PC-3 (cell line): ENCODE results near the gene MRTFA.

ENCODE experiments used
- EZH2 ChIP-seq: fragments of 300-600 bp; sonication (generic); IDR thresholded peaks from one replicate; pipeline ENCODE4 v1.6.1; 2017; ENCODE audit warnings: antibody characterized with exemption, mild to moderate bottlenecking, low read length; ENCODE audit not compliant: unreplicated experiment
- TF ChIP-seq, protein P1 (sequence below): fragments of 300-600 bp; sonication (generic); conservative IDR thresholded peaks from 2 replicates; pipeline ENCODE4 v1.5.1; 2017; ENCODE audit warnings: antibody characterized with exemption, low read depth, mild to moderate bottlenecking, low read length

DNA sequence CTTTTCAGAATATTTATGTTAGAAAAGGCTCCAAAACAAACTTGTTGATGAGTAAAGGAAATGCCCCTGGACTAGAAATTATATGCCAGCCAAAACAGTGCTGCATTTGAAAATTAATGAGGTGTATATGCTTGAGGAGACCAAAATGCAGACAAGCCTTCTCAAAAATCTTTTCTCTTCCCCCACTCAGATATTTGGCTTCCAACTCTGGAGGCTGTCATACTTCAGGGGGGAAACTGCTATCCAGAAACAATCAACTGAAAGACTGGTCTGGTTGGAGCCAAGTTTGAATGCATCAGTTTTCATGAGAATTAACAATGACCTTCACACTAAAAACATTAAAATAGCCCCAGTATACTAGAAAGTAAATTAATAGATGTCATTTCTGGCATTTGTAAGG lies 167.9 kb downstream of the MRTFA start:
- TF ChIP-seq EZH2 = no peak
- TF ChIP-seq, protein P1, sequence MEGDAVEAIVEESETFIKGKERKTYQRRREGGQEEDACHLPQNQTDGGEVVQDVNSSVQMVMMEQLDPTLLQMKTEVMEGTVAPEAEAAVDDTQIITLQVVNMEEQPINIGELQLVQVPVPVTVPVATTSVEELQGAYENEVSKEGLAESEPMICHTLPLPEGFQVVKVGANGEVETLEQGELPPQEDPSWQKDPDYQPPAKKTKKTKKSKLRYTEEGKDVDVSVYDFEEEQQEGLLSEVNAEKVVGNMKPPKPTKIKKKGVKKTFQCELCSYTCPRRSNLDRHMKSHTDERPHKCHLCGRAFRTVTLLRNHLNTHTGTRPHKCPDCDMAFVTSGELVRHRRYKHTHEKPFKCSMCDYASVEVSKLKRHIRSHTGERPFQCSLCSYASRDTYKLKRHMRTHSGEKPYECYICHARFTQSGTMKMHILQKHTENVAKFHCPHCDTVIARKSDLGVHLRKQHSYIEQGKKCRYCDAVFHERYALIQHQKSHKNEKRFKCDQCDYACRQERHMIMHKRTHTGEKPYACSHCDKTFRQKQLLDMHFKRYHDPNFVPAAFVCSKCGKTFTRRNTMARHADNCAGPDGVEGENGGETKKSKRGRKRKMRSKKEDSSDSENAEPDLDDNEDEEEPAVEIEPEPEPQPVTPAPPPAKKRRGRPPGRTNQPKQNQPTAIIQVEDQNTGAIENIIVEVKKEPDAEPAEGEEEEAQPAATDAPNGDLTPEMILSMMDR = no peak
